ENCODE results near the gene PLTP.

DNA sequence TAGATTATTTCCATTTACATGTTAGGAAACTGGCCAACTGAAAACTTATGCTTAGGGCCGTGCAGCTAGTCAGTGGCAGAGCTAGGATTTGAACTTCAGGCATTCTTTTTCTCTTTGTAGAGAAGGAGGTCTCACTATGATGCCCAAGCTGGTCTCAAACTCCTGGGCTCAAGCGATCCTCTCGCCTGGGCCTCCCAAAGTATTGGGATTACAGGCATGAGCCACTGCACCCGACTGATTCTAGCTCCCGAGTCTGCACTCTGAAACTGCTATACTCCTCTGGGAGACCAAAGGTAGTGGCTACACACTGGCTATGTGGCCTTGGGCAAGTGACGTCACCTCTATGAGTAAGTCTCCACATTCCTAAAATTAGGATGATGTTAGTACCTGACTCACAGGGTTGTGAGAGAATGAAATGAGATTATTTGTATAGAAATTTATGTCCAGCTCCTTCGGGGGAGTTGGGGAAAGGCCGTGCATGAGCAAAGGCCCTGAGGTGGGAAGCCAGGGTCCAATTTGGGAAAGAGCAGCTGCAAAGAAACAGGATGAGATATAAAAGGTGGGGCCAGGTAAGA, 6.4 kb downstream of the PLTP start:
- no peak for TF ChIP-seq EP300 (IDR thresholded peaks at IDR 0.05; ENCODE audit: borderline replicate concordance)
- TF ChIP-seq REST (IDR thresholded peaks at IDR 0.05; ENCODE audit: low read depth), result no peak
- no peak for TF ChIP-seq ZBTB7A (IDR thresholded peaks at IDR 0.05; ENCODE audit: low read depth)
- no peak for TF ChIP-seq YY1 (IDR thresholded peaks at IDR 0.05; ENCODE audit: low read depth)
- no peak for TF ChIP-seq CEBPB (IDR thresholded peaks at IDR 0.05)
- TF ChIP-seq EGR1 (IDR thresholded peaks at IDR 0.05), result no peak
- TF ChIP-seq TCF12 (IDR thresholded peaks at IDR 0.05; ENCODE audit: low read depth), result no peak
